GM18861 (cell line): Measurements from ENCODE around the gene CSTPP1.
"Not testable (repeated sequence)": the region's sequence is repeated elsewhere in the genome, so short reads cannot be mapped to it uniquely, and the experiment has no call there.

Source experiments
- ATAC-seq: cut with Tn5 transposase; IDR thresholded peaks from one replicate; pipeline ENCODE4 v1.9.1; 2021; ENCODE audit not compliant: unreplicated experiment

CSTPP1 gene

GRCh38 chr11:47177846-47178245 is 241.3 kb downstream of the CSTPP1 start:
- ATAC-seq, result no peak

DNA sequence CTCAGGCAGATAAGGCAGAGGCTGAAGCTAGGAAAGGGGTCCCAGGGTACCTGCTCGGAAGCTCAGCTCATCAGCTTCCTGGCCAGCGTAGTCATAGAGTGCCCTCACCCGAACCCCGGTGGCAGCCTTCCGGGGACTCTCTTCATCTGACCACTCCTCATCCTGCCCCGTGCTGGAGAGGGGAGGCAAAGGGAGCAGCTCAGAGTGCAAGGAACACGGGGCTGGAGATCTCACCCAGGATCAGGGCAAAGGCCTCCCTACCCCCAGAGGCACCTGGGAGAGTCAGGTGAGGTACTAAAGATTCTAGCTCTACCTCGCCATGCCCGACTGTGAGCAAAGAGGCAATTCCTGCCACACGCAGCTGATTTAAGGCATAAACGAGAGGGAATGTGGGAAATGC is 241.8 kb downstream of the CSTPP1 start:
- ATAC-seq, result no peak

- no peak for ATAC-seq
Measured at GRCh38 chr11:47178737-47179654, 242.4 kb downstream of the CSTPP1 start.

DNA sequence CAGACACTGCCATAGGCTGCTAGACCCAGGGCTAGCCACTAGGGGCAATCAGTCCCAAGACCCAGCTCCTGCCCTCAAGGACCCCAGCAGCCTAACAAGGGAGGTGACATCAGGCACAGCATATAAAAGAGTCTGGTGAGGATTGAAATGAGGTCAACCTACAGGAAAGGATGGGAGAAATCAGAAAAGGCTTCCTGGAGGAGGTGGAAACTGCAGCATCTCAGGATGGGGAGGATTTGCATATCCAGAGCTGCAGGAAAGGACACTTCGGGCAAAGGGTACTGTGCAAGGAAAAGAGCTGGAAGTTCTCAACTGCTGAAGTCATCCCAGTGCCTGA is 243.1 kb downstream of the CSTPP1 start:
- ATAC-seq, result no peak

- no peak for ATAC-seq
Measured at GRCh38 chr11:47180006-47180787, 243.6 kb downstream of the CSTPP1 start.

DNA sequence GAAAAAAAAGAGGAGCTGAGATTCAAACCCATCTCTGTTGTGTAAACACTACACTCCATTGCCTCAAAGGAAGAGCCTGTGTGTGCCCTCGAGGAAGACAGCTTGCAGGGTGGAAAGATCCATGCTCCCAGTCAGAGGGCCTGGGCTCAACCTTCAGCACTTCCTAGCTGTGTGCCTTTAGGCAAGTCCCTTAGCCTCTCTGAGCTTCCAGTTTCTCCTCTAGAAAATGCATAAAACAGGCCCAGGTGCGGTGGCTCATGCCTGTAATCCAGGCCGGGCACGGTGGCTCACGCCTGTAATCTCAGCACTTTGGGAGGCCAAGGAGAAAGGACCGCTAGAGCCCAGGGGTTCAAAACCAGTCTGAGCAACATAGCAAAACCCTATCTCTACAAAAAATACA is 244.7 kb downstream of the CSTPP1 start:
- ATAC-seq, result no peak

DNA sequence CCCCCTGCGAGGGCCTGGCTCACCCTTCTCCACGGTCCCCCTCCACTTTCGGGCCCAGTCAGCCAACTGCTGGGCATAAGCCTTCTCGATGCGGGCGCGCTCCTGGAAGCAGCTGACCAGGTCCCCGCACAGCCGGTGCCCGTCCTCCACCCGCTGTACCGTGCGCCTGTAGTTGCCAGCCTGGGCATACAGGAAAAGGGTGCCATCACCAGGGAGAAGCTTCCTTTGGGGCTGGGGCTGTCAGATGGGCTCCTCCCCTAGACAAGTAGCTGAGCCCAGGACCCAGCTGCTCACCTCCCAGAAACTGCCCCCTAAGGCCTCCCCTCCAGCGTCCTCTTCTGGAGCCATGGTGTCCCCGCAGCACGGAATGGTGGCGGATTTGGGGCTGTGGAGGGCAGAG is 245.8 kb downstream of the CSTPP1 start:
- no peak for ATAC-seq

DNA sequence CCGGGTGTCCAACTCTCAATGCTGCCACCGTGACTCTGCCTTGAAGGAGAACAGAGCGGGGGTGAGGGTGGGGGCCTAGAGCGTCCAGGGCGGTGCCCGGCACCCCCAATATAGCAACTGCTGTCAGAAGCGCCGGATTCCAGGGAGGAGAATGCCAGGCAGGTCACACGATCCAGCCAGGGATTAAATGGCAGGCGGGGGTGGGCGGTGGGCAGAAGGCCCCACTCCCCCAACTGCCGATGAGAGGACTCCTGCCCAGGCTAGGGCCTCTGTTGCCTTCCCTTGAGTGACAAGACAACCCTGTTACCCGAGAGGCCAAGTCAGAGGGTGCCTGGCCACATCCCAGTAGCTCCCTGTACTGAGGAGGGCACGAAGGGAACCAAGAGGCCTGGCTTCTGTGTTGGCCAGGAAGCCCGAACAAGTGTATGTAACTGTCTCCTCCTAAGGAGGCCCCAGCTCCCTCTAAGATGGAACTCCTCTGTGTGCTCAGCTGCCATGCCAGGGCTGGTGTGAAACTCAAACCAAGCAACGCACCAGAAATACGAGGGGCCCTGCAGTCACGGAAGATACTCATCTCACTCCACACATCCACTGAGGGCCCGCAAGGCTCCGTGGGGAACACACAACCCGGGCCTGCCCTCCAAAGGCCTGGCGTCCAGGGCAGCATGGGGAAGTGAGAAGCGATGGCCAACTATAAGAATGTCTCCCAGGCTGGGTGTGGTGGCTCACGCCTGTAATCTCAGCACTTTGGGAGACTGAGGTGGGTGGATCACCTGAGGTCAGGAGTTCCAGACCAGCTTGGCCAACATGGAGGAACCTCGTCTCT is 246.7 kb downstream of the CSTPP1 start:
- ATAC-seq, result no peak

GRCh38 chr11:47183969-47184368 is 247.4 kb downstream of the CSTPP1 start:
- ATAC-seq, result no peak

DNA sequence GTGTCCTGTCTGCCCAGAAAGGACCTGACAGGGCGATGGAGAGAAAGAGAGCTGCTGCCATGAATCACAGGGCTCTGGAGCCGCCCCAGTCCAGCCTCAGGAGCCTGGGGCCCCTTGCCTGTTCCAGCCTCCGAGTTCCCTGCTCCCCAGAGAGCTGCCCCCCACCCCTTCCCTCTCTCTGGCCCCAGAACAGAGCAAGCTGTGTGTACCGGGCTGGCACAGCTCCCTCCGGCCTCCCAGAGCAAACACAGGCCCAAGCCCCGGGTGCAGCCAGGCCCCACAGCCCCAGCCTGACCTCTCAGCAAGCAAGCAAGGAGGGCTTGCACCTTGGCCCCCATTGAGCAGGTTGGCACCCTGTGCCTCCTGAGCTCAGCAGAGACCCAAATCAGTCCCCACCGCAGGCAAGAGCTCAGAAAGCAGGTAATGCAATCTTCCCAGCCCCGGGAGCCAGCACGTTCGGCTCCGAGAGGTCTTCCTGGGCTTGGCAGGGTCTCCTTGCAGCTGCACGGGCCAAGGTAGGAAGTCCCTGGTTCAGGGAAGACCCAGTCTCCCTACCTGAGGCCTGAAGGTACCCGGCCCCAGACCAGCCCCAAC is 248.2 kb downstream of the CSTPP1 start:
- no peak for ATAC-seq

DNA sequence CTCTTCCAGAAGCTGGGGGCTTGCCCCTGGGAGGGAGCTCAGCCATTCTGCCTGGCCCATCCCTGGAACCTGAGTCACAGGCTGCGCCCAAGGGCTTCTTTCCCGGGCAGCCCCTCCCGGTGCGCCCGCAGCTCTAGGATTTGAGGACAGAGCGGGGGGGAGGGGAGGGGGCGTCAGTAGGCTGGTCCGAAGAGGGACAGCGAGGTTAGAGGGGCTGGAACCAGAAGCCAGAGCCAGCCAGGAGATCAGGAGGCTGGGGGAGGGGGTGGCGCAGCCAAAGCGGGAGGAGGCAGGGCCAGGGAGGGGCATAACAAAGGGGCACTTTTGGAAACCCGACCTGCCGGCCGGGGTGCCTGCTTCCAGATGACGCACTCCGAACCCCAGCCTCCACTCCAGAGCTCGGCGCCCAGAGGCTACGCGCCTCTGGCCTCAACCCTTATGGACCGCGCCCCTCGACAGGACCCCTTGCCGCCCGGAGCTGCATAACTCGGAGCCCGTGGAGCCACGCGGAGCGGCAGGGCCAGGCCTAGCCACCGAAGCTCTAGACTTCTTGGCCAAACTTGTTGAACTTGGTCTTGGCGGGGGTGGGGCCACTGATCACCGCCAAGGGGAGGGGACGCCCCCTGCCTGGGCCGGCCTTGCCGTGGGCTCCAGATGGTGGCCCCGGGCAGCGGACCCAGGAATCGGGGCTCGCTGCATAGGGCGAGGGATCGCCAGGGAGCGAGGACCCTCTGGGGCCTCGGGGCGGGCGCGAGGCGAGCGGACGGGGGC is 248.9 kb downstream of the CSTPP1 start:
- ATAC-seq, result no peak

DNA sequence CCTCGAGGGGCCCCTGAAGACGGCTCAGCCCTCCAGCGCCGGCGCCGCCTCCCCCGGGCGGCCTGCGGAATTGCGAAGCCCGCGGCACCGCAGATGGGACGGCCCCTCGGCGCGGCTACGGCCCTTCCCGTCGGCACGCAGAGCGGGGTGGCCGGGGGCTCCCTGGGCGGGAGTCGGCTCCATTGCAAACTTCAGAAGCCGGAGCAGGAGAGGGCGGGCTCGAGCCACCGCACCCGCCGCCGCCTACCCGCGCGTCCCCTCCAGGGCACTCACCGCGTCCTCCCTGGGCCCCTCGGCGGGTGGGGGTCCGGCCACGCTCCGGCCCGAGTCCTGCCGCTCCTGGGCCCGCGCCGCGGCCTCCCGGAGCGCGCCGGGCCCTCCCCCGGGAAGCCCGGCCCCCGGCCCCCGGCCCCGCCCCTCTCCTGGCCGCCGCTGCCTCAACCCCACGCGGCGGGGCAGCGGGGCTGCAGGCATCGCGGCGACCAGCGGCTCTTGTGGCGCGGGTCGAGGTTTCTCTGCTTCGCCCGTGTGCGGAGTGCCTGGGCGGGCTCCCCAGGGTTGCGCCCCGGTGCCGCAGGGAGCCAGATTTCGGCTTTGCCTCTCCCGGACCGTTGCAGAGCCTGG is 249.6 kb downstream of the CSTPP1 start, which contains the start of gene PACSIN3:
Gene PACSIN3, minus strand, starts transcription at position 359 of the 624 bp plus-strand sequence. CDS start 3,707 bp downstream, outside the sequence.
- ATAC-seq, result no peak

DNA sequence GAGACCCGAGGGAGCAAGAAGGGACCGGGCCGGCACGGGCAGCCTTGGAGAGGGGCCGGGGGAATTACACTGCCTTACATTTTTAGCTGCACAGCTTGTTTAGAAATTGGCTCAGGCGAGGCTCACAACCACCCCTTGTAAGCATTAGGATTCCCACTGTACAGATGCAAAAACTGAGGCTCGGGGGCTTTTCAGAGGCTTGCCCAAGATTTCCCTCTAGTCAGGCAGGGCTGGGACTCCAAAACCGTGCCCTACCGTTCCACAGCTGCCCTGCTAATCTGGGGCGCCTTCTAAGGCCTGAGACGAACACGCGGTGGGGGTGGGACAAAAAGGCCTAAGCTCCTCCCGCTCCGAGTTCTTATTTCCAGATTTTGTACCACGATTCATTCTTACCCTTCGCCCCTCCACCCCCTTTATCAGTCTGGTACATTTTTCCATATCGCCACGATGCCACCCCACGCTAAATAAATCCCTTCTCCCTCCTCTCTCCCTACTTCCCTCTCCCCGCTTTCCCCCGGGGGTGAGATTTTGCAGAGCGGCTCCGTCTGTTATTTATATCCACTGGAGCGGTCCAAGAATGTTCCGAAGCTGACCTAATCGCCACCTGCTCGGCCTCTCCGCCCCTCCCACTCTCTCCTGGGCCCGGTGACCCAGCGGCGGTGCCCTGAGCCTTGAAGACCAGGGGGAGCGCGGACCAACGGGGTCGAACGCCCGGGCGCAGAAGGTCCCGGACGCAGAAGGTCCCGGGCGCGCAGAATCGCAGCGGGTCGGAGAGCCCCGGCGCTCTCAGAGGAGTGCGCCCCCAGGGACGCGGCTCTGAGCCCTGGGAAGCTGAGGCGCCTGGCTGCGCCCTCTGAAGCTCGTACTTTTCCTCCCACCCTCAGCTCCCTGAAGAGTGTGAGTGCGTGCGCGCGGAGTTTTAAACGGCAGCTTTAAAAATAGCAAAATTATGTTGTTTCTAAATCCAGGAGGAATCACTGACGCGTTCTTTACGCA is 250.4 kb downstream of the CSTPP1 start:
- no peak for ATAC-seq

GRCh38 chr11:47187723-47188122 is 251.2 kb downstream of the CSTPP1 start:
- ATAC-seq, result no peak

DNA sequence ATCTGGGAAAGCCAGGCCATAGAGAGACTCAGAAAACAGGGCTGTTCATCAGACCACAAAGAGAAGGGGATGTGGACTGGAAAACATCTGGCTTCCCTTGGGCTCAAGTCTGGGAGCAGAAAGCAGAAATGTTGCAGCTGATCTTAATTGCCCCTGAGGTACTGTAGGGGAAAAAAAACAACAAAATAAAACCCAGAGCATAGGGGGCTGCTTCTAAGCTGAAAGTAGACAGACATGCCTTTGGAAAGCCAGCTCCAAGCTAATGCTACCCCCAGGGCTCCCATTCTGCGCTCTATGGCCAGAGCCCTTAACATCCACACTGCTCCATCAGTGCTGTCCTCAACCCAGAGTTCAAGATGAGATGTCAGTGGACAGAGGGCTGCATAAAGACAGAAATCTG is 251.7 kb downstream of the CSTPP1 start:
- no peak for ATAC-seq

GRCh38 chr11:47189100-47189834 is 252.7 kb downstream of the CSTPP1 start:
- ATAC-seq, result no peak

- not testable (repeated sequence) for ATAC-seq
Measured at GRCh38 chr11:47191137-47191536, 254.6 kb downstream of the CSTPP1 start.

GRCh38 chr11:47192111-47192510 is 255.6 kb downstream of the CSTPP1 start:
- no peak for ATAC-seq
